Body of pancreas (tissue), 4 donors: ENCODE results near the gene ADCY2.

ENCODE experiments used
- CTCF ChIP-seq, 7 experiments: fragments of 450-650 bp in 4 of 7; fragments of 200-600 bp in 3 of 7; sonication (generic) in 3 of 7; IDR thresholded peaks; one replicate each; pipeline ENCODE4 v1.5.1; 2016 to 2019; ENCODE audit warnings: antibody characterized with exemption in 7 of 7
- POLR2A ChIP-seq, 3 donors: fragments of 450-650 bp; IDR thresholded peaks; one replicate each; pipeline ENCODE4 v1.6.1; 2016; ENCODE audit warnings: antibody characterized with exemption in 3 of 3, mild to moderate bottlenecking in 2 of 3

- TF ChIP-seq CTCF (IDR thresholded peaks at IDR 0.05): no peak
- TF ChIP-seq POLR2A (IDR thresholded peaks at IDR 0.05): no peak
Observed at GRCh38 chr5:7705736-7706135, 309.8 kb downstream of the ADCY2 start.
